Islet precursor cell (in vitro differentiated cells): ENCODE measurements around the gene RTCB.
A peak's percentile ranks its signal among the peaks of the same experiment; 100 is the strongest.
"Not testable (repeated sequence)": the region's sequence is repeated elsewhere in the genome, so short reads cannot be mapped to it uniquely, and the experiment has no call there.

Source experiments
- DNase-seq: peaks from one replicate; pipeline ENCODE4 v3.0.0-alpha.2; 2018

RTCB gene

GRCh38 chr22:32385681-32386080 is 26.4 kb downstream of the RTCB start:
- no peak for DNase-seq

GRCh38 chr22:32380991-32381390 is 31.1 kb downstream of the RTCB start:
- DNase-seq = no peak

GRCh38 chr22:32378707-32379272 is 33.3 kb downstream of the RTCB start:
- DNase-seq = peak; percentile 75

GRCh38 chr22:32376681-32377080 is 35.4 kb downstream of the RTCB start:
- DNase-seq = no peak

- no peak for DNase-seq
Measured at GRCh38 chr22:32375678-32376450, 36.2 kb downstream of the RTCB start.

- no peak for DNase-seq
Measured at GRCh38 chr22:32364210-32364609, 47.8 kb downstream of the RTCB start.

- no peak for DNase-seq
Measured at GRCh38 chr22:32361257-32361656, 50.8 kb downstream of the RTCB start.

GRCh38 chr22:32360096-32360495 is 52.0 kb downstream of the RTCB start:
- not testable (repeated sequence) for DNase-seq

GRCh38 chr22:32357567-32357966 is 54.5 kb downstream of the RTCB start, which contains the start of gene RFPL3:
Gene RFPL3, plus strand, starts transcription at chr22:32357867. Its CDS starts 205 bp downstream, at chr22:32358072.
- not testable (repeated sequence) for DNase-seq

GRCh38 chr22:32355760-32356159 is 56.3 kb downstream of the RTCB start:
- peak; percentile 54 for DNase-seq

GRCh38 chr22:32354360-32355351 is 57.4 kb downstream of the RTCB start:
- peak; percentile 54 for DNase-seq

GRCh38 chr22:32353840-32354239 is 58.2 kb downstream of the RTCB start:
- no peak for DNase-seq

GRCh38 chr22:32353292-32353691 is 58.8 kb downstream of the RTCB start:
- DNase-seq = no peak

GRCh38 chr22:32352681-32353080 is 59.4 kb downstream of the RTCB start:
- peak; percentile 45 for DNase-seq

- not testable (repeated sequence) for DNase-seq
Measured at GRCh38 chr22:32351875-32352274, 60.2 kb downstream of the RTCB start.

- DNase-seq = no peak
Measured at GRCh38 chr22:32348031-32348611, 63.9 kb downstream of the RTCB start.

- no peak for DNase-seq
Measured at GRCh38 chr22:32343941-32344340, 68.1 kb downstream of the RTCB start.

GRCh38 chr22:32342977-32343376 is 69.1 kb downstream of the RTCB start:
- no peak for DNase-seq

- peak; percentile 34 for DNase-seq
Measured at GRCh38 chr22:32341122-32341740, 70.8 kb downstream of the RTCB start.

- peak; percentile 38 for DNase-seq
Measured at GRCh38 chr22:32340411-32340810, 71.6 kb downstream of the RTCB start.

- peak; percentile 38 for DNase-seq
Measured at GRCh38 chr22:32339190-32340012, 72.6 kb downstream of the RTCB start.
